HG03354 (cell line): ENCODE data around the gene DDC.

Experiments
- ATAC-seq: cut with Tn5 transposase; IDR thresholded peaks from one replicate; pipeline ENCODE4 v1.9.1; 2021; ENCODE audit warnings: mild to moderate bottlenecking; ENCODE audit not compliant: unreplicated experiment, poor library complexity, severe bottlenecking

DDC gene

GRCh38 chr7:50564640-50565558 lies at the start of gene DDC:
Gene DDC, minus strand, starts transcription at chr7:50565405. Its CDS starts 21,320 bp downstream, at chr7:50544085.
- no peak for ATAC-seq

GRCh38 chr7:50613473-50613872 lies 48.3 kb upstream of the DDC start:
- ATAC-seq, result no peak

- ATAC-seq, result no peak
Observed at GRCh38 chr7:50612704-50613103, 47.5 kb upstream of the DDC start.

GRCh38 chr7:50610521-50611277 lies 45.5 kb upstream of the DDC start:
- peak; percentile 61 for ATAC-seq

GRCh38 chr7:50608196-50608906 lies 43.1 kb upstream of the DDC start:
- ATAC-seq, result no peak

- ATAC-seq, result no peak
Observed at GRCh38 chr7:50607524-50608125, 42.4 kb upstream of the DDC start.

GRCh38 chr7:50605059-50605458 lies 39.9 kb upstream of the DDC start:
- ATAC-seq, result no peak

GRCh38 chr7:50603287-50603686 lies 38.1 kb upstream of the DDC start:
- ATAC-seq, result no peak

GRCh38 chr7:50599385-50599784 lies 34.2 kb upstream of the DDC start:
- no peak for ATAC-seq

- no peak for ATAC-seq
Observed at GRCh38 chr7:50598460-50599343, 33.5 kb upstream of the DDC start.

- no peak for ATAC-seq
Observed at GRCh38 chr7:50596484-50596883, 31.3 kb upstream of the DDC start.

GRCh38 chr7:50595491-50596102 lies 30.4 kb upstream of the DDC start:
- ATAC-seq, result no peak

GRCh38 chr7:50594734-50595485 lies 29.7 kb upstream of the DDC start:
- peak; percentile 45 for ATAC-seq

GRCh38 chr7:50594136-50594535 lies 28.9 kb upstream of the DDC start:
- ATAC-seq, result no peak

- no peak for ATAC-seq
Observed at GRCh38 chr7:50592940-50593339, 27.7 kb upstream of the DDC start.

GRCh38 chr7:50591480-50592438 lies 26.6 kb upstream of the DDC start:
- ATAC-seq, result peak; percentile 74

GRCh38 chr7:50591098-50591479 lies 25.9 kb upstream of the DDC start:
- ATAC-seq, result no peak
